DMS53 (cell line): ENCODE results near the gene TNIK.

Source experiments
- DNase-seq: peaks from one replicate; lab custom pipeline; 2025; lab: John Stamatoyannopoulos, UW

Gene TNIK

DNA sequence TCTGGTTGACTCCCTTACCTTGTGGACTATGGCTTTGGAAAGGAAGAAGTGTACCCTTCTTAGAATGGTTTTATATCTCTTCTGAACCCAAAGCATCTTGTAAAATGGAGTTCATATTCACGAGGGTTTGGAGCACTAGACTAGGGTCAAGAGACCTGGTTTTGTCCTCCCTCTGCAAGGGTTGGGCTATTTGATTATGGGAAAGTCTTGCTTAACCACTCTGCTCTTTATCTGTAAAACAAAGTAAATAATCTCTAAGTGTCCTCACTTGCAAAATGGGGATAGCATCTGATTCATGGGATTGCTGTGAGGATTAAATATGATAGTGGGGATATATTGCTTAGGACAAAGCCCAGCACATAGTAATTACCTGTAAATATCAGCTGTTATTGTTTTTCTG is 415.8 kb downstream of the TNIK start:
- no peak for DNase-seq

DNA sequence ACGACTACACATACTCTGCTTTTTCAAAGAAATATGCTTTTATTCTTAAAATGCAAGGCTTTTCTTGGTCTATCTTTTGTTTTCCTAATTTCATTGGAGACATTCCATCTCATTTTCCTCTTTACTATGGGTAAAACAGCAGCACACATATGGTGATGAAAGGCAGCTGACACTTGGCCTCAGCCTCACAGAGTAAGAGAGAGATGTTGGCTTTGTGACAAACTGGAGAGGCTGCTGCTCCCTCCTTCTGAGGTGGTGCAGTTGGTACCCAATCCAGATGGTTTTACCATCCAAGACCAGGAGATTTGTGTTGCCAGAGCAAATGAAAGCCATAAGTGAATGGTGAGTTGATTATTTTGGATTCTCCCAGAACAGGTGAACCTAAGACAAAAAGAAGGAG is 420.5 kb downstream of the TNIK start:
- DNase-seq = no peak

DNA sequence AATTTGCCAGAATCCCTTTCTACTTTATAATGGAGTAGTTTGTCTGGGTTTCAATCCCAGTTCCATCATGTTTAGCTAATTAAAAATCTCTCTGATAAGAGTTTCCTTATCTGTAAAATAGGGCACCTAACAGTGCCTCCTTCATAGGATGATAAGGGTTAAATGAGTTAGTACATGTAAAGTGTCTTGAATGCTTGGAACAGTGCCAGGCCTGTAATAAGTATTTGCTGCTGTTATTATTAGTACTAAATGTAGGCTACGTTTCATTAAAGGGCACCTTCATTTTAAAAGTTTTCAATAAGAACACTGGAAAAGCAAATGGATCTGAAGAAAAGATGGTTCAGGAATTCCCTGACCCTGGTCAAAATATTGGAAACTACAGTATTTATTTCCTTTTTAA is 421.9 kb downstream of the TNIK start:
- DNase-seq = no peak

DNA sequence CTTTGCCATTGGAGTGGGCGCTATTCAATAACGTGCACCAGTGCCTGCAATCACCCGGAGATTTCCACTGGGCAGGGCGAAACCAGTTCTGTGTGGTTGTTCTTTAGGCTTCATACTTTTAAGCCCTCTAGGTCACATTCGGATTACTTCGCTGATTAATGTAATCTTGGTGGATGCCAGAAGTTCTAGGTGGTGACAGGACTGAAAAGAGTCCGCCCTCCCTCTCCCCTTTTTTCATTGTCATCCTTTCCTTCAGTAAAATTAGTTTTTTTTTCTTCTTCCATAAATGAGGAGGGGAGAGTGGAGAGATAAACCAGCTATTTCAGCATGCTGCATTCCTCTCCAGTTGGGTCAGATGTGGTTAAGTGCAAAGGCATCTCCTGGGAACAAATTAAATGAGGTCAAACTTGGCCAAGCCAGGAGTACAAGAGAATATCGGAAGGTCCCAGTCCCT is 431.4 kb downstream of the TNIK start:
- DNase-seq = no peak

DNA sequence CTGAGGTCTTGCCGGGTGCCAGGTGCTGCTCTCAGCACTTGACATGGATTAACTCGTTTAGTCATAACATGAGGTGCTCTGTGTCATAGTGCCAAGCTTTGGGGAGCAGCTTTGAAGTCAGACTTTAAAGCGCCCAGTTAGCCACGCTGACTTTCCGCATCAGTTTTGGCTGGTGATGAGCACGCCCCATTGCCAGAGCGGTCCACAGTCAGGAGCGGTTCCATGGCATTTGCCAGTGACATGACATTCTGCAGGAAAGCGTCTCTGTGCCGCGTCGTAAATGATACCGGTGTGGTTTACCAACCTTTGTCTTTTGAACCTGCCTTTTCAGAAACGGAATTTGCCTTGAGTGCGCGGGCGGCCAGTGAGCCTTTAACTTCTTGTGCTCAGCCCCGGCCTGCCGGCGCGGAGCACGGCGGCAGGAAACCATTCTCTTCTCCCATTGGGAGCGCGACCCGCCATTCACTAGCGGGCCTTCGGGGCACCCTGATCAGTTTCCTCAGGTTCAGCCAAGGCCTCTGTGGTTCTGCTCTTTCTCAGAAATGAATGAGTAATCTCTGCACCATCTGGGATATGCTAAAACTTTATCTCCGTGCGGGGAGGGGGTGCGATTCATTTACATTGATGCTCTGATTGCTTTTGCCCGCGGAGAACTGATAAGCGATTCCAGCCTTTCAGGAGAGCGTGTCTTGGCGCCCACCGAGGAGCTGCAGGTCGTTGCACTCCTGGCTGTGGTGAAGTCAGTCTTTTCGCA is 432.0 kb downstream of the TNIK start:
- peak; percentile 77 for DNase-seq

DNA sequence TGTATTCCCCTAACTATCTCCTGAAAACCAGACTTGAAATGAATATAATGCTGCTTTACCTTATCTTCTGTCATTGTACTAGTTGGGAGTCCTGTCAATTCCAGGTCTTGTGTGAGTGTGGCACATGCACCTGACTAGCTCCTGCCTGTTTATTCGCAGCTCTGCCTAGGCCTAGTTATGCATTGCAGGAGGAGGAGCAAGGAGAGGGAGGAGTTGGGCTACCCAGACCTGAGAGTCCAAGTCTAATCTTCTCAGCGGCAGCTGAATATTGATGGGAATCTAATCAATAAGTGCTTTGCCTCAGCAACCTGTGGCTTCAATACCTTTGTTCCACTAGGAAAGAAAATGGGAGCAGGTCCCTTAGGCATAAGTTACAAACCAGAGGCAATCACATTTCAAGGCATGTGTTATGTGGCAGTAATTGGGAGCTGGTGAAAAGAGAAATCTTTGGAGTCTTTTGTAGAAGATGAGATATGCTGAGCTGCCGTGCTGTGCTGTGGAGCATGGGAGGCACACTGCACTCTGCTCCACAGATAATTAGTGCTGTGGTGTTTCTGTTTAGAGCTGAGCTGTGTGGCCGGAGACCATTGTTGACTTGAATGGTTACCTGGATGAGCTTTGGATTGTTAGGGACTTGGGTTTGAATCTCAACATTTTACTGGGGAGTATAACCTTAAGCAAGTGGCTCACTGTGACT is 433.5 kb downstream of the TNIK start, which contains the start of gene SLC2A2:
Gene SLC2A2, minus strand, starts transcription at position 124 of the 697 bp plus-strand sequence. Its CDS starts 50 bp downstream, at position 74.
- DNase-seq = peak; percentile 14

DNA sequence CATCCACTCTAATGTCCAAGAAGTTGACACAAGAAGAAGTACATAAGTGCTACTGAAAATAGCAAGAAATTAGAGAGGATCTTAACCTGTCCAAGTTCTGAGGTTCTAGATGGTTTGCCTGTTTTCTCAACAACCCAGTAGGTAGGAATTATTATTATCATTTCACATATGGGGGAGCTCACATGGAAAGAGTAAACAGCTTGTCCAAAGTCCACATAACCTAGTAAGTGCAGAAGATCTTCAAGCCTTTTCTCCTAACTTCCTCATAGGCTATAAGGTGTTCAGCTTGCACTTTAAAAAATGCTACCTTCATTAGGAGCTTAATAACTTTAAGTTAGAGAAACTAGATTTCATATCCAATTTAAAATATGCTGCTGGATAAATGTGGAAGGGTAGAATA is 436.6 kb downstream of the TNIK start:
- DNase-seq = no peak

DNA sequence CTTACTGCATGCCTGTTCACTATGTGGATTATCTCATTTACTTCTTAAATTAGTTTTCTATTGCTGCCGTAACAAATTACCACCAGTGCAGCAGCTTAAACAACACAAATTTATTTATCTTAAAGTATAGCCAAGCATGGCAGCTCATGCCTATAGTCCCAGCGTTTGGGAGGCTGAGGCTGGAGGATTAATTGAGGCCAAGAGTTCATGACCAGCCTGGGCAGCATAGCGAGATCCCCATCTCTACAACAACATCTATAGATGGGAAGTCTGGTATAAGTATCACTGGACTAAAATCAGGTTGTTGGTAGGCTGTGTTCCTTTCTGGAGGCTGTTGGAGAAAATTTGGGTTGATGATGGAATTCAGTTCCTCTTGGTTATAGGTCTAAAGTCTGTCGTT is 438.8 kb downstream of the TNIK start:
- DNase-seq = no peak

DNA sequence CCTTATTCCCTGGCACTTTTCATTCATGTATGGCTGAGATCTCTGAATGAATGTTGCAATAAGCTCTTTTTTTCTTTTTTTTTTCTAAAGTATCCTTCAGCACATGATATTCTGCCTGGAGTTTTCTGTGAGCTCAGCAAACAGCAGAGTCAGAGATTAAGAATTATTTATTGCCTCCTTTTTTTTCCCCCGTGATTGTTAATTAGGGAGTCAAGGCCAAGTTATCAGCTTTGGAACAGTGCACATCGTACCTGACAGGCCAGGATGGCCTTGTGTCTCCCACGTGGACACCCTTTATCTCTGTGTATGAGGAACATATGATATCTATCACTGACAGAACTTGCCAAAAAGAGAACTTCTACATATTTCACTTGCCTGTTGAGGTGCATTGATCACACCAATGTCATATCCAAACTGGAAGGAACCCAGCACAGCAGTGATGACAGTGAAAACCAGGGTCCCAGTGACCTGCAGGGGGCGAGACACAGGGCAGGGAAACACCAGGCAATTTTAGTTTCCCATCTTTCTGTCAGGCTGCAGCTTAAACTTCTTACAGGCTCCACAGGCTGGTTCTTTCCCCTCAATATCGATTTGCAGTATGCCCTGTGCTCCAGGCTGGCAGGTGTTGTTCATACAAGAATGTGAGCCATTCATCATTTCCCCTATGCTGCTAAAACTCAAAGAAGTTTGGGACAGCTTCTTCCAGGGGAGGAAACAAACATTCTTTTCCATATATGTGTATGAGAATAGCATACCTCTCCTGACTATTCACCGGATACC is 441.9 kb downstream of the TNIK start:
- no peak for DNase-seq

DNA sequence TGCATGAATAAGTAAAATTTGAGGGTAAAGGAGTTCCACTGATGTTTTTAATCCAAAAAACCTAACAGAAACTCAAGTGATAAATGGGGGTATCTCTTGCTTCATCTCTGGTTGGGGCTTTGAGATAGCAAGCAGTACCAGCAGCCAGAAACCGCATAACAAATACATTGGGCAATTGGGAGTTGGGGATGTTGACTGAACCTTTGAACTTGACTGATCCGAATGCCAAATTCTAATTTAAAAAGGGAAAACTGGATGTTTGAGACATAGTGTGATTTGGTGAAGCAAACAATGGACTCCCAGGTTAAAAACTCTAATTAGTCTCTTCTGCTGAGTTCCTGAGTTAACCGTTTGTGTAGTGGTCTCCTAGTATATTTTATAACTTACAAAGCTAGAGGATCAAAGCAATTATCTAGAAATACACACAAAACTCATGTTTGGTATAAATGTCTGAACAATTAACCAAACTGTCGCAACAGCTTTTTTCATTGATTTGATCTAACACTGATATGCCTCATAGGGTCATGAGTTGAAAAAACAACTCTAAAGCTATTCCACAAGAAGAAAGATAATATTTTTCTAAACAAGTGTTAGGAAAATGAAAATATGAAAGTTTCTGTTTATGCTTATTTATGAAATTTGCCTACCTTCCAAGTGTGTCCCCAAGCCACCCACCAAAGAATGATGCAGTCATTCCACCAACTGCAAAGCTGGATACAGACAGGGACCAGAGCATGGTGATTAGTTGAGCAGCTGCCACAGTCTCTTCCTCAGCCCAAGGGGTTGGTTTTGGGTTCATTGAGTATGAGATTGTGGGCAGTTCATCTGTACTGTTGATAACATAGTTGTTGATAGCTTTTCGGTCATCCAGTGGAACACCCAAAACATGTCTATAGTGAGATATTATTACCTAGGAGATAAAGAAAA is 446.1 kb downstream of the TNIK start:
- DNase-seq = no peak

DNA sequence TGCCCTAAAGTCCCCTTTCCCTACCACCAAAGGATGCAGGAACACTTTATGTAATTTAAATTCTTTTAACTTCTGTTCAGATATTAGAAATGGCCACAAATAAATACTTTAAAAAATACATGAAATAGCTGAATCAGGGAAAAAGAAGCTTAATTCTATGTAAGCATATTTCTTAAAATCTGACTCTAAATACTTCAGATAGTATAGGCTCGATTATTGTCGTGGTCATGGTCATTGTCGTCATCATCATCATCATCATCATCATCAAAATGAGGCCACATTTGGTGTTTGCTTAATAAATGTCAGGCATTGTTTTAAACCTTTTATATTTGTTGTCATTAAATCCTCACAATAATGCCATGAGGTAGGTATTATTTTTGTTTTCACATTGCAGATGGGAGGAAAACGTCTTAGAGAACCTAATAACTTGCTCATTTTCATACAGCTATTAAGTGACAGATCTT is 448.3 kb downstream of the TNIK start:
- no peak for DNase-seq
